HepG2 (cell line): ENCODE results near the gene CLDN5. TPM values are rescaled to one million over a fixed set of nuclear protein-coding genes. Genes with fewer than 3 reads are reported as not detected.

Experiments used
- ATAC-seq: fragments of 200-7000 bp; cut with Tn5 transposase; 3 replicates; pipeline ENCODE4 v1.9.1; 2020; ENCODE audit warnings: mild to moderate bottlenecking, moderate library complexity
- BruUV-seq: library from RNA; stranded (reverse); fragments of 400-500 nt; replicated peaks from 2 replicates; lab custom pipeline; 2021; lab: Mats Ljungman, UMichigan
- CTCF ChIA-PET: fragments of 300-600 bp; formaldehyde crosslinking; extraction: SDS; loops from one replicate; lab custom pipeline; 2021; ENCODE audit warnings: low total read pairs, inconsistent platforms, low intra/inter-chr PET ratio; lab: Yijun Ruan, JAX
- POLR2A ChIA-PET: fragments of 350-600 bp; sonication (Branson Sonifier 250); formaldehyde crosslinking; loops from one replicate; lab custom pipeline; 2020; ENCODE audit warnings: antibody characterized with exemption, inconsistent platforms; lab: Yijun Ruan, JAX
- DNase-seq: peaks from one replicate; pipeline ENCODE4 v3.0.0-alpha.2; 2015; ENCODE audit warnings: low spot score
- FAIRE-seq: peaks from 3 replicates; lab custom pipeline; 2011; peaks lifted over from hg19 to GRCh38; lab: Jason Lieb, UNC
- H2AFZ ChIP-seq: one replicate; pipeline ENCODE4 v1.6.1; 2011; ENCODE audit warnings: low read length, inconsistent platforms
- H3K27ac ChIP-seq: fragments of 300-600 bp; 3 replicates; pipeline ENCODE4 v1.8.0; 2011; ENCODE audit warnings: mixed run types, mild to moderate bottlenecking, mixed read lengths, low read length, inconsistent platforms; ENCODE audit not compliant: insufficient read depth; ENCODE audit errors: extremely low read length
- H3K27me3 ChIP-seq, 2 experiments: fragments of 200-600 bp in 1 of 2; 2 replicates in 1 of 2; 3 replicates in 1 of 2; pipeline versions ENCODE4 v1.6.0 to v1.8.0; 2011; ENCODE audit warnings: low read length in 2 of 2, mild to moderate bottlenecking in 2 of 2, moderate library complexity in 2 of 2, inconsistent platforms in 1 of 2; ENCODE audit not compliant: insufficient read depth in 2 of 2, control insufficient read depth in 1 of 2
- H3K36me3 ChIP-seq, 2 experiments: fragments of 200-600 bp in 1 of 2; replicated peaks in 1 of 2; 2 replicates in 1 of 2; 3 replicates in 1 of 2; pipeline versions ENCODE4 v1.5.1 to v1.8.0; 2011; ENCODE audit warnings: low read length in 2 of 2, inconsistent platforms in 1 of 2; ENCODE audit not compliant: insufficient read depth in 2 of 2, control insufficient read depth in 1 of 2
- H3K4me1 ChIP-seq: 2 replicates; pipeline ENCODE4 v1.5.1; 2012; ENCODE audit warnings: low read length, inconsistent platforms; ENCODE audit not compliant: insufficient read depth
- H3K4me2 ChIP-seq: 2 replicates; pipeline ENCODE4 v1.6.0; 2011; ENCODE audit warnings: low read depth, low read length, inconsistent platforms
- H3K4me3 ChIP-seq, 3 experiments: fragments of 200-600 bp in 1 of 3; sonication (generic), shearing (Covaris generic) in 1 of 3; replicated peaks in 1 of 3; 2 replicates each; pipeline ENCODE4 v1.5.1; 2011 to 2016; ENCODE audit warnings: low read length in 3 of 3, inconsistent platforms in 2 of 3, low read depth in 2 of 3, mild to moderate bottlenecking in 2 of 3, control low read depth in 1 of 3, mixed read lengths in 1 of 3; ENCODE audit not compliant: insufficient read depth in 1 of 3
- H3K79me2 ChIP-seq: one replicate; pipeline ENCODE4 v1.6.1; 2011; ENCODE audit warnings: low read length, inconsistent platforms; ENCODE audit not compliant: insufficient read depth
- H3K9ac ChIP-seq: 2 replicates; pipeline ENCODE4 v1.6.0; 2011; ENCODE audit warnings: mild to moderate bottlenecking, low read depth, low read length, inconsistent platforms; ENCODE audit not compliant: insufficient read depth
- H3K9me3 ChIP-seq: 2 replicates; pipeline ENCODE4 v1.5.1; 2012; ENCODE audit warnings: mild to moderate bottlenecking, low read length
- H4K20me1 ChIP-seq: 2 replicates; pipeline ENCODE4 v1.6.0; 2011; ENCODE audit warnings: inconsistent platforms, mild to moderate bottlenecking, low read length, moderate library complexity; ENCODE audit not compliant: insufficient read depth
- ATF6 ChIP-seq: sonication (generic); formaldehyde crosslinking; conservative IDR thresholded peaks from 2 replicates; pipeline ENCODE4 v1.4.0; 2020; ENCODE audit warnings: missing genetic modification reagents
- GFI1 ChIP-seq: sonication (generic); formaldehyde crosslinking; IDR thresholded peaks from 2 replicates; pipeline ENCODE4 v1.5.0; 2020; ENCODE audit warnings: missing genetic modification reagents, mild to moderate bottlenecking, borderline replicate concordance
- GPBP1L1 ChIP-seq: sonication (generic); formaldehyde crosslinking; IDR thresholded peaks from 2 replicates; pipeline ENCODE4 v1.5.0; 2020; ENCODE audit warnings: mild to moderate bottlenecking, missing genetic modification reagents
- JUN ChIP-seq: sonication (generic); formaldehyde crosslinking; IDR thresholded peaks from 2 replicates; pipeline ENCODE4 v1.4.0; 2020; ENCODE audit warnings: mild to moderate bottlenecking, missing genetic modification reagents
- ZNF550 ChIP-seq: sonication (generic); formaldehyde crosslinking; IDR thresholded peaks from 2 replicates; pipeline ENCODE4 v1.4.0; 2020; ENCODE audit warnings: mild to moderate bottlenecking, missing genetic modification reagents, borderline replicate concordance
- ZNF629 ChIP-seq: sonication (generic); formaldehyde crosslinking; conservative IDR thresholded peaks from 2 replicates; pipeline ENCODE4 v1.5.0; 2020; ENCODE audit warnings: missing genetic modification reagents
- WGBS: methylation state at CpG from one replicate; pipeline ENCODE4 v1.1.6; 2017; ENCODE audit warnings: low lambda C conversion rate; 5-methylcytosine and 5-hydroxymethylcytosine counted together
- in situ Hi-C: cut with HindIII; loops from 2 replicates; pipeline ENCODE4 v1.10.0; 2017; ENCODE audit warnings: low pct_unique_long_range_greater_than_20kb; ENCODE audit not compliant: extremely low pct_ligation_motif_present
- intact Hi-C: fragments of 100-400 bp; cut with micrococcal nuclease; formaldehyde crosslinking; loops from one replicate; pipeline ENCODE4 v1.10.0; 2022; ENCODE audit not compliant: unreplicated experiment
- polyA plus RNA-seq, 8 experiments: library from polyadenylated mRNA; depleted of rRNA in 3 of 8; stranded (reverse) in 7 of 8; unstranded in 1 of 8; fragments of >200 nt; fragmentation: Illumina TruSeq in 4 of 8; extraction: Trizol in 4 of 8; gene quantifications; 2 replicates each; pipeline versions ENCODE4 v1.2.1 to v1.2.3, GENCODE V29; 2011 to 2016; ENCODE audit warnings: low read depth in 4 of 8, missing spikeins in 1 of 8, mixed read lengths in 1 of 8; ENCODE audit not compliant: insufficient read depth in 1 of 8
- total RNA-seq, 5 experiments: library from RNA; depleted of rRNA; stranded (reverse); fragments of >200 nt; fragmentation: Illumina TruSeq; extraction: Trizol; gene quantifications; 2 replicates each; pipeline ENCODE4 v1.2.3, GENCODE V29; 2016; ENCODE audit warnings: low read depth in 1 of 5

CLDN5 gene
- total and polyA plus RNA-seq, 2 of the 13 experiments (the other 11 are each of a cell fraction or from before 2014, with no cell fraction given) = not detected

GRCh38 chr22:19515654-19516377, 8.4 kb downstream of the CLDN5 start:
- in situ Hi-C loops = no loop called here
- ATAC-seq (no peak), FAIRE-seq (no peak), DNase-seq (no peak)
- H4K20me1 ChIP-seq = no peaks in the 10 kb centered on the region
- ChIA-PET CTCF (no interaction called here), POLR2A (no interaction called here)
- intact Hi-C loops = no loop called here
- no peaks in the 10 kb centered on the region for H3K4me1 ChIP-seq
- H3K27ac ChIP-seq = no peak overlapping the region
- no peaks in the 10 kb centered on the region for H3K79me2 ChIP-seq
- no TSS peak for BruUV-seq
- peaks cover 6 to 34% of the 10 kb centered on the region in 2 experiments; a peak in 3 of 5 replicates for H3K36me3 ChIP-seq
- no peak overlapping the region for H3K9ac ChIP-seq
- H3K9me3 ChIP-seq = no peaks in the 10 kb centered on the region
- H3K4me2 ChIP-seq = no peak overlapping the region
- H3K4me3 ChIP-seq = no peak overlapping the region
- no peak for TF ChIP-seq ZNF550 (CRISPR knock-in tag)
- TF ChIP-seq ZNF629 = peak; percentile 85
- no peak for TF ChIP-seq JUN (CRISPR knock-in tag)
- TF ChIP-seq, all 625 proteins: peak for 1
- no peaks in the 10 kb centered on the region for H3K27me3 ChIP-seq
- no peak overlapping the region for H2AFZ ChIP-seq
- WGBS = 98% methylated on average over 11 of the region's 12 CpGs

- POLR2A ChIA-PET = no interaction called here
- WGBS = 95% methylated on average over 12 of the region's 14 CpGs
Observed at GRCh38 chr22:19514831-19515565, 9.2 kb downstream of the CLDN5 start.

More at GRCh38 chr22:19514831-19515565, 9.2 kb downstream of the CLDN5 start:
- DNase-seq = no peak
- no peaks in the 10 kb centered on the region for H4K20me1 ChIP-seq
- H3K36me3 ChIP-seq = peaks cover 6 to 34% of the 10 kb centered on the region in 2 experiments; a peak in 4 of 5 replicates
- in situ Hi-C loops = no loop called here
- no peaks in the 10 kb centered on the region for H3K9me3 ChIP-seq
- no peaks in the 10 kb centered on the region for H3K27me3 ChIP-seq
- intact Hi-C loops = no loop called here
- H3K9ac ChIP-seq = no peak overlapping the region
- no peaks in the 10 kb centered on the region for H3K79me2 ChIP-seq
- H3K4me2 ChIP-seq = no peak overlapping the region
- no peak for FAIRE-seq
- no peak overlapping the region for H3K4me3 ChIP-seq
- no peaks in the 10 kb centered on the region for H3K4me1 ChIP-seq
- CTCF ChIA-PET = no interaction called here
- H2AFZ ChIP-seq = no peak overlapping the region
- no peak for ATAC-seq
- BruUV-seq = no TSS peak
- TF ChIP-seq GPBP1L1 (CRISPR knock-in tag) (no peak), ATF6 (CRISPR knock-in tag) (no peak), GFI1 (CRISPR knock-in tag) (no peak)
- no peak overlapping the region for H3K27ac ChIP-seq
